ENCODE data around the gene SHC3. TPM values are rescaled to one million over a fixed set of nuclear protein-coding genes. Genes with fewer than 3 reads are reported as not detected.

Gene SHC3
- polyA plus RNA-seq, 1 donor from 2014 or later, result not detected

DNA sequence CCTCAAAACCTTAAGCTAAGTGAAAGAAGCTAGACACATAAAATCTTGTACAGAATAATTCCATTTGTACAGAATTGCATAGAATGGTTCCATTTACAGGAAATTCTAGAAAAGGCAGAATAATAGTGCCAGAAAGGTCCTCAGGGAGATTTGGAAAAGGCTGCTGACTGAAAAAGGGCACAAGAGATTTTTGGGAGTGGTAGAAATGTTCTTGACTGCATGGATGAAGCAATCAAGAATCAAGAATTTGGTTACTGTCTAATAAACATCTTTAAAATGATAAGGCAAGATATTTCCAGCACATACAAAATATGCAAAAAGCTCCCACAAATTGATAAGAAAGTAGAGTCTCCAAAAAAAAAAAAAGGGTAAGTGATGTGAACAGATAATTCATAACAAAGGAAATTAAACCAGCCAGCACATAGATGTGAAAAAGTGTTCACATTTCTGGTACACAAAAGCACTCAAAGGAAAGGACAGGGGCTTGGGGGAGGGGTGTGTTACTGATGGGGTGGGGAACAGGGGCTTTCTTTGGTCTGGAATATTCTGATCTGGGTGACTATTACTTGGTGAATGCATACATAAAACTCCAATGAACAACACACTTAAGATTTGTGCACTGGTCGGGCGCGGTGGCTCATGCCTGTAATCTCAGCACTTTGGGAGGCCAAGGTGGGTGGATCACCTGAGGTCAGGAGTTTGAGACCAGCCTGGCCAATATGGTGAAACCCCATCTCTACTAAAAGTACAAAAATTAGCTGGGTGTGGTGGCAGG, 85.2 kb downstream of the SHC3 start:
- H3K27me3 Mint-ChIP-seq, result peaks cover 1% of the 10 kb centered on the region
- no peaks in the 10 kb centered on the region for H3K36me3 Mint-ChIP-seq
- H3K4me3 Mint-ChIP-seq, result no peak overlapping the region
- no peak overlapping the region for H3K27ac Mint-ChIP-seq
- H3K4me1 Mint-ChIP-seq, result peaks cover 0 to 3% (median 0%) of the 10 kb centered on the region in 3 donors
- H3K9me3 Mint-ChIP-seq, result peaks cover 2 to 3% (median 2%) of the 10 kb centered on the region in 3 donors

DNA sequence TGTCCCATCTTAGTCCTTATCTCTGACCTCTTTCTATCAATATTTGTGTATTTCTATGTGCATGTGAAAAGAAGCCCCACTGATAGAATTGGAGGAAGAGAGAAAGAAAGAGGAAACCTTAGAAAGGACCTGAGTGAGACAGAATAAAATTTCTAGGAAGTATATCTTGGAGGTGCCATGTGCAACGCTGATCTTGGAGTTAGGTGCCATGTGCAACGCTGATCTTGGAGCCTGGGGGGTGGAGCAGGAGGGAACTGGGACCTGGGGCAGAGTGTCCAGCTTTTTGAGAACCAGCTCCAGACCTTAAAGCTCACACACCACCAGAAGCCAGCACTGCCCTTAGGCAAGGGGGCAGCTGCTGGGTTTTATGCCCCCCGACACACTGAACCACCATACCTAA, 89.4 kb downstream of the SHC3 start:
- Mint-ChIP-seq H3K9me3 (peaks cover 0 to 4% (median 2%) of the 10 kb centered on the region in 3 donors), H3K27me3 (peaks cover 4% of the 10 kb centered on the region), H3K27ac (no peak overlapping the region), H3K36me3 (no peaks in the 10 kb centered on the region), H3K4me1 (peaks cover 0 to 4% (median 0%) of the 10 kb centered on the region in 3 donors), H3K4me3 (no peak overlapping the region)

DNA sequence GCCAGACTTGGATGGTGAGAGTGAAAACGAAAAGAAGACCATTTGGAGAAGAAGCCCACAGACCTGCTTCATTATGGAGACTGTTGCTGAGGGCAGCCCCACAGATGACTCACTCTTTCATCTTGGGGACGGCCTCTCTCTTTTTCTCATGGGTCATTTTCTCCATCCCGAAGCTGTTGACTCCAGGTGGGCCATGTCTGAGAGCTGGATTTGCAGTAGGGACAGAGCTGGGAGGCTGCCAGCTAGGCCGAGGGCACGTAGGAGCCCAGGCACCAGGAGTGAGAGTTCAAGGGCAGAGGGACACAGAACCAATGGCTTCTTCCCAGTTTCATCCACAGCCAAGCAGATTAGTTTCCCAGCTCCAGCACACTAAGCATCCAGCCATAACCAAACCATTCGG, 95.0 kb downstream of the SHC3 start:
- Mint-ChIP-seq H3K4me3 (no peak overlapping the region), H3K4me1 (peaks cover 0 to 4% (median 0%) of the 10 kb centered on the region in 3 donors), H3K27me3 (peaks cover 18% of the 10 kb centered on the region), H3K9me3 (peaks cover 0 to 8% (median 0%) of the 10 kb centered on the region in 3 donors), H3K27ac (no peak overlapping the region), H3K36me3 (peaks cover 2% of the 10 kb centered on the region)

DNA sequence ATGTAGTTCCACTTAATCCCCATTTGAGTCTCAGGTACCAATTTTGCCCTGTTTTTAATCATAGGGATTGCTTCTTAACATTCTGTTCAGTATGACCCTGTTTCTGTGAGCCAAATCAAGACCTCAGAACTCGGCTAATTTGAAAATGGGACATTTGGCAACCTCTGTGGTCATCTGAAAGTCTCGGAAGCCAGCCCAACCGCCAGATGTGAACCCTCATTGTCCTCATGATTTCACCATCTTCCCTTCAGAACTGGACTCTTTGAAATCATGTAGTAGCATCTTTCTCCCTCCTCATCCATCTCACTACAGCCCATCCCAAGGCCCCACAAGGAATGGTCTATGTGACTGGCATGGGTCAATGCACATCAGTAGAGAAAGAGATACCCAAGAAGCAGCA, 98.4 kb downstream of the SHC3 start:
- peaks cover 2% of the 10 kb centered on the region for H3K36me3 Mint-ChIP-seq
- H3K27me3 Mint-ChIP-seq, result peaks cover 21% of the 10 kb centered on the region
- H3K4me3 Mint-ChIP-seq, result no peak overlapping the region
- no peak overlapping the region for H3K27ac Mint-ChIP-seq
- H3K4me1 Mint-ChIP-seq, result peaks cover 0 to 4% (median 4%) of the 10 kb centered on the region in 3 donors
- H3K9me3 Mint-ChIP-seq, result peaks cover 0 to 8% (median 0%) of the 10 kb centered on the region in 3 donors

DNA sequence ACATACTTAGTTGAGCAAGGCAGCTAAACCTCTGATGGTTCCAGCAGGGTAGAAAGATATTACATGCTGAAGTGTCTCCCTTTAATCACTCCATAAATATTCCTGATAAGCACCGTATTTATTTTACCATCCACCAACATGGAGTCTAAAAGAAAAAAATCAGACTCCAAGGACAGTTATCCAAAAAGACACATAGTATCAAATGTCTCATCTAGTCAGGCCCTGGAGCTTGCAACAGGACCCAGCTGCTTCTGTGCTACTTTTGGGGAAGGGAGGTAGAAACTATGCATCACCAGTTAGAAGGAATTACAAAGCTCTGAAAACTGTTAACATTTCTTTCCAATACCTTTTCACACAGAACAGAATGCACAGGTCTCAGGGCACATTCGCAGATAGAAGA, 99.2 kb downstream of the SHC3 start:
- peaks cover 2% of the 10 kb centered on the region for H3K36me3 Mint-ChIP-seq
- peaks cover 21% of the 10 kb centered on the region for H3K27me3 Mint-ChIP-seq

DNA sequence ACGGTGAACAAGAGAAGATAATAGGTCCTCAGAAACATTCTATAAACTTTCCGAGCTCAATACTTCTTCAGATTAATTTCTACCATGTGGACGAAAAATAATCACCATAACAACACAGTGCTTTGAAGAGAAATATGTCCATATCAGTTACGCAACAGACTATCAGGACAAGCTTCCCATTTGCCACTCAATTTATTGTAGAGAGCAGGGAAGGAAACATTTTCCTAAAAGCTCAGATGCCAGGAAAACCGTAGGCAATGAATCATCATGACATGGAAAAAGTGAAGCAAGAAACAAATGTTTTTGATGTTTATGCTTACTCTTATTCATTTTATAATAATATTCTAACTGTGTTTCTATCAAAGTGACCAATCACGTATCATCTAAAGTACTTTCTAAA, 99.8 kb downstream of the SHC3 start:
- no peak overlapping the region for H3K4me3 Mint-ChIP-seq
- H3K4me1 Mint-ChIP-seq, result peaks cover 0 to 4% (median 4%) of the 10 kb centered on the region in 3 donors
- peaks cover 21% of the 10 kb centered on the region for H3K27me3 Mint-ChIP-seq
- H3K9me3 Mint-ChIP-seq, result peaks cover 0 to 5% (median 0%) of the 10 kb centered on the region in 3 donors
- no peak overlapping the region for H3K27ac Mint-ChIP-seq
- peaks cover 2% of the 10 kb centered on the region for H3K36me3 Mint-ChIP-seq

More for the DNA sequence above, 99.2 kb downstream of the SHC3 start:
- Mint-ChIP-seq H3K9me3 (peaks cover 0 to 5% (median 0%) of the 10 kb centered on the region in 3 donors), H3K27ac (no peak overlapping the region), H3K4me3 (no peak overlapping the region), H3K4me1 (peaks cover 0 to 4% (median 4%) of the 10 kb centered on the region in 3 donors)

DNA sequence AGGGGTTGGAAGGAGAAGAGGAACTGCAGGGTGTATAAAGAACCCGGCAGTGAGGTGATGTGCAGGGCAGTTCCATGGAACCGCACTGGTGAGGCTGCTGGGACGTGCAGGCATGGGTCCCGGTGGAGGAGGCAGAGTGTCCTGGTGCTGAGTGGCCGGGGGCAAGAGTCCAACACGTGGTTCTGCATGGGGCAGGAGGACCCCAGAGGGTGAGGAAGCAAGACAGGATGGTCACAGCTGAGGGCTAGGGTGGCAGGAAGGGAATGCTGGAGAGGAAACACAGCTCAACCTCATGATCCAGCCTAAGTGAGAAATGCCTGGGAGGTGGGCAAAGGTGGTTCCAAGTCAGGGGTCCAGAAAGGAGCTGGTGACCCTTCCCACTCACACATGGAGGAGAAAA, 100.2 kb downstream of the SHC3 start:
- peaks cover 0 to 4% (median 4%) of the 10 kb centered on the region in 3 donors for H3K4me1 Mint-ChIP-seq
- peaks cover 2% of the 10 kb centered on the region for H3K36me3 Mint-ChIP-seq
- peaks cover 0 to 4% (median 0%) of the 10 kb centered on the region in 3 donors for H3K9me3 Mint-ChIP-seq
- H3K27me3 Mint-ChIP-seq, result peaks cover 17% of the 10 kb centered on the region
- H3K27ac Mint-ChIP-seq, result no peak overlapping the region
- no peak overlapping the region for H3K4me3 Mint-ChIP-seq

DNA sequence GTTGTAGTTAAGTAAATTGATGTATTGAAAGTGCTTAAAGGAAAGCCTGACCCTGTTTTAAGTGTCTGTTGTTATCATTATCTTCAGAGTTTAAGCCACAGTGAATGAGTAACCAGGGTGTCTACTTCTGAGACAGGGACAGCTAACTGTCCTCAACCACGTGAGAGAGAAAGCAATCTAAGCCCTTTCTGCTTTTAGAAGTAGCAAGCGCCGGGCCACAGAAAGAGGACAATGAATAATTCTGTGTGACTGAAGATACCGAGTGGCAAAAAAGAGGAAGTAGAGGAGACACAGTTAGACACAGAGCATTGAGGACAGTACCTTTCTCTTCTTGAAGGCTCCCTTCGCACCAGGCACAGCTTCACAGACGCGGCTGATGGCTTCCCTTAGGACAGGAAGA, 101.1 kb downstream of the SHC3 start:
- no peak overlapping the region for H3K4me3 Mint-ChIP-seq
- H3K27ac Mint-ChIP-seq, result no peak overlapping the region
- H3K27me3 Mint-ChIP-seq, result peaks cover 11% of the 10 kb centered on the region
- no peaks in the 10 kb centered on the region for H3K9me3 Mint-ChIP-seq
- H3K36me3 Mint-ChIP-seq, result no peaks in the 10 kb centered on the region
- H3K4me1 Mint-ChIP-seq, result peaks cover 0 to 4% (median 4%) of the 10 kb centered on the region in 3 donors

DNA sequence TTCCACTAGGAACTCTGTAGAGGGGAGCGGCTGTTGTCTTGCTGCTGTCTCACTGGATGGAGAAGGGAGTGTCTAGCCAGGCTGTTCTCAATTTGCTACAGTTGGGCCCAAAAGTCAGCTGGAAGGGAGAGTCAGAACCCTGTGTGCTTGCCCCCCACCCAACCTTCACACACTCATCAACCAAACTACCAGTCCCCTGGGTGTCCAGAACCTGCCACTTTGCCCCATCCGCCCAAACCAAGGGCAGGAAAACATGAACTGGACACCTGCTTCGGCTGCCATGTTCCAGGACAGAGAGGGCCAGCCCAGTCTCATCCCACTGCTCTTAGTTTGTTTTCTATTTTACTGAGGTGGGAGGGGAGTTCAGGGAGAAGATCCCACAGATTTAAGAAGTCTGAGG, 105.2 kb downstream of the SHC3 start:
- no peaks in the 10 kb centered on the region for H3K36me3 Mint-ChIP-seq
- no peak overlapping the region for H3K4me3 Mint-ChIP-seq
- no peaks in the 10 kb centered on the region for H3K9me3 Mint-ChIP-seq
- peaks cover 5% of the 10 kb centered on the region for H3K27me3 Mint-ChIP-seq
- H3K27ac Mint-ChIP-seq, result no peak overlapping the region
- peaks cover 0 to 4% (median 4%) of the 10 kb centered on the region in 3 donors for H3K4me1 Mint-ChIP-seq

DNA sequence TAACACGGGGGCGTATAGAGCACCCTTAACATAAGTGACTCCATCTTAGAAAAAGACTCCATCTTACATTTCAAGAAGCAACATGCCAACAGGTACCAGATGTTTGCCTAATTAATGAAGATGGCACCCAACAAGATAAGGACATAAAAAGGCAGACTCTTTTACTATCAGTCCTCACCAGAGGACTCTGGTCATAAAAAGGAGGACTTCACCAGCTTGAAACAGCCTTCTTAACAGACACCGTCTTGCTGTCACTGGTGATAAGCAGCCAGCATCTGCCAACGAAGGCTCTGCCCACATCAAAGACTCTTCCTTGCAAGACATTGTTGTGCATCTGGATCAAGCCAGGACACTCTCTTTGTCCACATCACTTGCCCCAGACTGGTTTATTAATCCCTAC, 107.0 kb downstream of the SHC3 start:
- Mint-ChIP-seq H3K9me3 (peaks cover 0 to 1% (median 0%) of the 10 kb centered on the region in 3 donors), H3K4me3 (no peak overlapping the region), H3K27me3 (peaks cover 6% of the 10 kb centered on the region), H3K4me1 (no peaks in the 10 kb centered on the region), H3K36me3 (no peaks in the 10 kb centered on the region), H3K27ac (no peak overlapping the region)

DNA sequence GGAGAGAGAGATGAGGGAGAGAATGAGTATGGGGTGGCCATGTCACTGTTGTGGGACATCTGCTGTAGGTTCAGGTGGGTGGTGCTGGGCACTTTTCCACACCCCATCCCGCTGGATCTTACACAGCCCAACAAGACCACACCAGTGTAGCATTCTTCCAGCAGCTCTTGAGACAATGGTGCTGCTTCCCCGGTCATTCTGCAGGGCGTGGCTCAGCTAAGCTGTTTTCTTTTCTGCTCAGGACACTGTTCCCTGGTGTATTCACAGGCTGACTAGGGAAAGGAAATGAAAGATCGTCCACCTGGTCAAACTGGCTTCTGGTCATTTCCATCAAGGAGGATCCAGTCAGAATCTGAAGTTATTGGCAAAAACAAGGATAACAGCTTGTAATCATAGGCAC, 111.8 kb downstream of the SHC3 start:
- Mint-ChIP-seq H3K36me3 (no peaks in the 10 kb centered on the region), H3K27ac (no peak overlapping the region), H3K4me1 (no peaks in the 10 kb centered on the region), H3K9me3 (peaks cover 0 to 1% (median 0%) of the 10 kb centered on the region in 3 donors), H3K4me3 (no peak overlapping the region), H3K27me3 (peaks cover 3% of the 10 kb centered on the region)

DNA sequence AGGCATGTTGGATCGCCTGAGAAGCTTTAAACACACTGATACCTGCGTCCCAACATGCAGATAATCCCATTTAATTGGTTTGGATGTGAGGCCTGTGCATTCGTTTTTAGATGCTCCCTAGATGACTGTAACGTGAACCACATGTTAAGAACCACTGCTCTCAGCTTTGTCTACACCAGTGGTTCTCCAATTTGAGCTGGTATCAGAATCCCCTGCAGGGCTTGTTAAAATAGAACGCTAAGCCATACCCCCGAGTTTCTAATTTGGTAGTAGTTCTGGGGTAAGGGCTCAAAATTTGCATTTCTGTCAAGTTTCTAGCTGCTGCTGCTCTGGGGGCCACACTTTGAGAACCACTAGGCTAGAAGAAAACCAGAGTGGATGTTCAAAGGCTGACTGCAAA, 112.7 kb downstream of the SHC3 start:
- H3K27me3 Mint-ChIP-seq, result peaks cover 3% of the 10 kb centered on the region
- no peak overlapping the region for H3K27ac Mint-ChIP-seq
- no peaks in the 10 kb centered on the region for H3K36me3 Mint-ChIP-seq
- H3K9me3 Mint-ChIP-seq, result peaks cover 0 to 1% (median 0%) of the 10 kb centered on the region in 3 donors
- H3K4me3 Mint-ChIP-seq, result no peak overlapping the region
- H3K4me1 Mint-ChIP-seq, result no peaks in the 10 kb centered on the region

DNA sequence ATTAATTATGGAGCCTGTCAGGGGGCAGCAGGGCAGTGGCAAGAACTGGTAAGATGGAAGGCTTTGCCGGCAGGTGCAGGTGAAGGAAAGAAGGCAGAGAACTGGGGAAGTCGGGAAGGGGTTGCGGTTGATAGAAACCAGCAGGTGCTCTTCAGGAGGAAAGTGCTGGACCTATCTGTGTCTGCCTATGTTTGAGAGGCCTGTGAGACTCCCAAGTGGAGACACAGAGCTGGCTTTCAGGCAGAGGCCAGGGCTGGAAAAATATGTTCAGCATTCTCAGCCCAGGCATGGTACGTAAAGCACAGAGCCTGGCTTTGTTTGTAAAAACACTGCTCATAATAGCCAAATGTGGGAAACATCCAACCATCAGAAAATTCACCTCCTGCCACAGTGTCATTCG, 117.8 kb downstream of the SHC3 start:
- no peak overlapping the region for H3K27ac Mint-ChIP-seq
- no peaks in the 10 kb centered on the region for H3K9me3 Mint-ChIP-seq
- H3K27me3 Mint-ChIP-seq, result no peaks in the 10 kb centered on the region
- H3K4me3 Mint-ChIP-seq, result no peak overlapping the region
- no peaks in the 10 kb centered on the region for H3K4me1 Mint-ChIP-seq
- H3K36me3 Mint-ChIP-seq, result no peaks in the 10 kb centered on the region

DNA sequence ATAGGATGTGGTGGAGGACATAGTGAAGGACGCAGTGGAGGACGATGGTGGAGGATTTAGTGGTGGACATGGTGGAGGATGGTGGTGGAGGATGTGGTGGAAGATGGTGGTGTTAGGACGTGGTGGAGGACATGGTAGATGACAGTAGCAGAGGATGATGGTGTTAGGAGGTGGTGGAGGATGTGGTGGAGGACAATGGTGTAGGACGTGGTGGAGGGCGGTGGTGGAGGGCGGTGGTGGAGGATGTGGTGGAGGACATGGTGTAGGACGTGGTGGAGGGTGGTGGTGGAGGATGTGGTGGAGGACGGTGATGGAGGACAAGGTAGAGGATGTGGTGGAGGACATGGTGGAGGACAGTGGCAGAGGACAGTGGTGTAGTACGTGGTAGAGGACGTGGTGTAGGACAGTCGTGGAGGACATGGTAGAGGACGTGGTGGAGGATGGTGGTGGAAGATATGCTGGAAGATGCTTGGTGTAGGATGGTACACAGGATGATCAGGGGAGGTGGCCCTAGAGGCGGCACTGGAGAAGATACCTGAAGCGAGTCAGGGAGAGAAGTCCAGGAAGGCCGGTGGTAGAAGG, 118.6 kb downstream of the SHC3 start:
- no peaks in the 10 kb centered on the region for H3K36me3 Mint-ChIP-seq
- H3K27ac Mint-ChIP-seq, result no peak overlapping the region
- no peak overlapping the region for H3K4me3 Mint-ChIP-seq
- no peaks in the 10 kb centered on the region for H3K4me1 Mint-ChIP-seq
- no peaks in the 10 kb centered on the region for H3K9me3 Mint-ChIP-seq
- H3K27me3 Mint-ChIP-seq, result no peaks in the 10 kb centered on the region

DNA sequence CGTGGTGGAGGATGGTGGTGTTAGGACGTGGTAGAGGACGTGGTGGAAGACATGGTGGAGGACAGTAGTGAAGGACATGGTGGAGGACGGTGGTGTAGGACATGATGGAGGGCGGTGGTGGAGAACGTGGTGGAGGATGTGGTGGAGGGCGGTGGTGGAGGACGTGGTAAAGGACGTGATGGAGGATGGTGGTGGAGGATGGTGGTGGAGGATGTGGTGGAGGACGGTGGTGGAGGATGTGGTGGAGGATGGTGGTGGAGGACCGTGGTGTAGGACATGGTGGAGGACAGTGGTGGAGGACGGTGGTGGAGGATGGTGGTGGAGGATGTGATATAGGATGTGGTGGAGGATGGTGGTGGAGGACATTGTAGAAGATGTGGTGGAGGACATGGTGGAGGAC, 119.7 kb downstream of the SHC3 start:
- H3K27ac Mint-ChIP-seq, result no peak overlapping the region
- H3K9me3 Mint-ChIP-seq, result no peaks in the 10 kb centered on the region
- no peaks in the 10 kb centered on the region for H3K36me3 Mint-ChIP-seq
- H3K27me3 Mint-ChIP-seq, result no peaks in the 10 kb centered on the region
- H3K4me3 Mint-ChIP-seq, result no peak overlapping the region
- H3K4me1 Mint-ChIP-seq, result no peaks in the 10 kb centered on the region
